ENCODE measurements around the gene GOLPH3.

DNA sequence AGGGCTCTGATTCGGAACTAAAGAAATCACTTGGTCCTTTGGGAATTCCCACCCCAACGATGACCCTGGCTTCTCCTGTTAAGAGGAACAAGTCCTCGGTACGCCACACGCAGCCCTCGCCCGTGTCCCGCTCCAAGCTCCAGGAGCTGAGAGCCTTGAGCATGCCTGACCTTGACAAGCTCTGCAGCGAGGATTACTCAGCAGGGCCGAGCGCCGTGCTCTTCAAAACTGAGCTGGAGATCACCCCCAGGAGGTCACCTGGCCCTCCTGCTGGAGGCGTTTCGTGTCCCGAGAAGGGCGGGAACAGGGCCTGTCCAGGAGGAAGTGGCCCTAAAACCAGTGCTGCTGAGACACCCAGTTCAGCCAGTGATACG is 83.4 kb downstream of the GOLPH3 start:
- no peak for TF ChIP-seq NR2F2 (IDR thresholded peaks at IDR 0.05)
- TF ChIP-seq, protein P1, sequence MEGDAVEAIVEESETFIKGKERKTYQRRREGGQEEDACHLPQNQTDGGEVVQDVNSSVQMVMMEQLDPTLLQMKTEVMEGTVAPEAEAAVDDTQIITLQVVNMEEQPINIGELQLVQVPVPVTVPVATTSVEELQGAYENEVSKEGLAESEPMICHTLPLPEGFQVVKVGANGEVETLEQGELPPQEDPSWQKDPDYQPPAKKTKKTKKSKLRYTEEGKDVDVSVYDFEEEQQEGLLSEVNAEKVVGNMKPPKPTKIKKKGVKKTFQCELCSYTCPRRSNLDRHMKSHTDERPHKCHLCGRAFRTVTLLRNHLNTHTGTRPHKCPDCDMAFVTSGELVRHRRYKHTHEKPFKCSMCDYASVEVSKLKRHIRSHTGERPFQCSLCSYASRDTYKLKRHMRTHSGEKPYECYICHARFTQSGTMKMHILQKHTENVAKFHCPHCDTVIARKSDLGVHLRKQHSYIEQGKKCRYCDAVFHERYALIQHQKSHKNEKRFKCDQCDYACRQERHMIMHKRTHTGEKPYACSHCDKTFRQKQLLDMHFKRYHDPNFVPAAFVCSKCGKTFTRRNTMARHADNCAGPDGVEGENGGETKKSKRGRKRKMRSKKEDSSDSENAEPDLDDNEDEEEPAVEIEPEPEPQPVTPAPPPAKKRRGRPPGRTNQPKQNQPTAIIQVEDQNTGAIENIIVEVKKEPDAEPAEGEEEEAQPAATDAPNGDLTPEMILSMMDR (IDR thresholded peaks at IDR 0.05; ENCODE audit: low read depth, low read length, missing input control), result no peak
- TF ChIP-seq TAF1 (conservative IDR thresholded peaks at IDR 0.05), result no peak
- no peak for TF ChIP-seq RAD21 (IDR thresholded peaks at IDR 0.05)
- no peak for TF ChIP-seq SP1 (IDR thresholded peaks at IDR 0.05)
- no peak for TF ChIP-seq FOXA1 (IDR thresholded peaks at IDR 0.05)
- TF ChIP-seq HNF4G (IDR thresholded peaks at IDR 0.05), result no peak
- TF ChIP-seq RXRA (IDR thresholded peaks at IDR 0.05), result no peak
- TF ChIP-seq, protein P2, sequence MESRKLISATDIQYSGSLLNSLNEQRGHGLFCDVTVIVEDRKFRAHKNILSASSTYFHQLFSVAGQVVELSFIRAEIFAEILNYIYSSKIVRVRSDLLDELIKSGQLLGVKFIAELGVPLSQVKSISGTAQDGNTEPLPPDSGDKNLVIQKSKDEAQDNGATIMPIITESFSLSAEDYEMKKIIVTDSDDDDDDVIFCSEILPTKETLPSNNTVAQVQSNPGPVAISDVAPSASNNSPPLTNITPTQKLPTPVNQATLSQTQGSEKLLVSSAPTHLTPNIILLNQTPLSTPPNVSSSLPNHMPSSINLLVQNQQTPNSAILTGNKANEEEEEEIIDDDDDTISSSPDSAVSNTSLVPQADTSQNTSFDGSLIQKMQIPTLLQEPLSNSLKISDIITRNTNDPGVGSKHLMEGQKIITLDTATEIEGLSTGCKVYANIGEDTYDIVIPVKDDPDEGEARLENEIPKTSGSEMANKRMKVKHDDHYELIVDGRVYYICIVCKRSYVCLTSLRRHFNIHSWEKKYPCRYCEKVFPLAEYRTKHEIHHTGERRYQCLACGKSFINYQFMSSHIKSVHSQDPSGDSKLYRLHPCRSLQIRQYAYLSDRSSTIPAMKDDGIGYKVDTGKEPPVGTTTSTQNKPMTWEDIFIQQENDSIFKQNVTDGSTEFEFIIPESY (IDR thresholded peaks at IDR 0.05), result no peak
